Stimulated activated CD8-positive, alpha-beta memory T cell treated with anti-CD3 and anti-CD28 coated beads, Interleukin-12 subunit alpha, Interleukin-12 subunit beta, amount 100 ng/mL, for 24 hours (primary cell): ENCODE measurements around the gene GNB1L.
"Not testable (repeated sequence)": the region's sequence is repeated elsewhere in the genome, so short reads cannot be mapped to it uniquely, and the experiment has no call there.

Experiments
- DNase-seq: peaks from one replicate; pipeline ENCODE4 v3.0.0-alpha.2; 2020; ENCODE audit errors: extremely low read depth

GNB1L gene

GRCh38 chr22:19843857-19844376 lies 10.8 kb downstream of the GNB1L start:
- no peak for DNase-seq

- DNase-seq: no peak
Measured at GRCh38 chr22:19843107-19843856, 11.4 kb downstream of the GNB1L start.

- no peak for DNase-seq
Measured at GRCh38 chr22:19842393-19843106, 12.1 kb downstream of the GNB1L start.

GRCh38 chr22:19841641-19842392 lies 12.9 kb downstream of the GNB1L start:
- no peak for DNase-seq

- no peak for DNase-seq
Measured at GRCh38 chr22:19840955-19841640, 13.6 kb downstream of the GNB1L start.

- DNase-seq: no peak
Measured at GRCh38 chr22:19840059-19840458, 14.6 kb downstream of the GNB1L start.

GRCh38 chr22:19837915-19838314 lies 16.8 kb downstream of the GNB1L start:
- DNase-seq: no peak

- no peak for DNase-seq
Measured at GRCh38 chr22:19836512-19836911, 18.2 kb downstream of the GNB1L start.

- DNase-seq: no peak
Measured at GRCh38 chr22:19834599-19834998, 20.1 kb downstream of the GNB1L start.

GRCh38 chr22:19833327-19833726 lies 21.3 kb downstream of the GNB1L start:
- not testable (repeated sequence) for DNase-seq

- DNase-seq: no peak
Measured at GRCh38 chr22:19832476-19833108, 22.1 kb downstream of the GNB1L start.

- not testable (repeated sequence) for DNase-seq
Measured at GRCh38 chr22:19831979-19832378, 22.7 kb downstream of the GNB1L start.

- DNase-seq: no peak
Measured at GRCh38 chr22:19831016-19831415, 23.7 kb downstream of the GNB1L start.

GRCh38 chr22:19828035-19828401 lies 26.7 kb downstream of the GNB1L start:
- DNase-seq: no peak

- no peak for DNase-seq
Measured at GRCh38 chr22:19827341-19828034, 27.2 kb downstream of the GNB1L start.

GRCh38 chr22:19826619-19826950 lies 28.1 kb downstream of the GNB1L start:
- no peak for DNase-seq

GRCh38 chr22:19825904-19826618 lies 28.6 kb downstream of the GNB1L start:
- DNase-seq: no peak

GRCh38 chr22:19824926-19825339 lies 29.7 kb downstream of the GNB1L start:
- DNase-seq: no peak

GRCh38 chr22:19824212-19824925 lies 30.3 kb downstream of the GNB1L start:
- no peak for DNase-seq

- no peak for DNase-seq
Measured at GRCh38 chr22:19823902-19824211, 30.8 kb downstream of the GNB1L start.
